BLaER1 treated with 17β-estradiol and CSF1 and Interleukin-3, amounts not matched to agents 10 nM and 100 nM (cell line): ENCODE measurements around the gene ATP6V0A1.
A peak's percentile ranks its signal among the peaks of the same experiment; 100 is the strongest.

ENCODE experiments used
- H3K27ac ChIP-seq, 11 experiments: shearing (Covaris generic); formaldehyde crosslinking; 2 replicates each; pipeline ENCODE4 v1.8.1; 2022
- H3K27me3 ChIP-seq, 11 experiments: shearing (Covaris generic); formaldehyde crosslinking; 2 replicates each; pipeline ENCODE4 v1.8.1; 2022
- H3K36me3 ChIP-seq, 11 experiments: shearing (Covaris generic); formaldehyde crosslinking; 2 replicates each; pipeline ENCODE4 v1.8.1; 2022
- H3K4me1 ChIP-seq, 10 experiments: shearing (Covaris generic); formaldehyde crosslinking; 2 replicates each; pipeline ENCODE4 v1.8.1; 2022
- H3K4me2 ChIP-seq, 11 experiments: shearing (Covaris generic); formaldehyde crosslinking; 2 replicates each; pipeline ENCODE4 v1.8.1; 2022
- H3K4me3 ChIP-seq, 10 experiments: shearing (Covaris generic); formaldehyde crosslinking; 2 replicates each; pipeline ENCODE4 v1.8.1; 2022
- H3K9ac ChIP-seq, 11 experiments: shearing (Covaris generic); formaldehyde crosslinking; 2 replicates each; pipeline ENCODE4 v1.8.1; 2022
- H3K9me3 ChIP-seq, 11 experiments: shearing (Covaris generic); formaldehyde crosslinking; replicated peaks in 1 of 11; 2 replicates each; pipeline ENCODE4 v1.8.1; 2022
- H4K20me1 ChIP-seq, 11 experiments: shearing (Covaris generic); formaldehyde crosslinking; 2 replicates each; pipeline ENCODE4 v1.8.1; 2022
- Cebpa-rat ChIP-seq, 11 experiments: shearing (Covaris generic); IDR thresholded peaks; 2 replicates each; pipeline ENCODE4 v1.8.1; 2022

The ATP6V0A1 gene

DNA sequence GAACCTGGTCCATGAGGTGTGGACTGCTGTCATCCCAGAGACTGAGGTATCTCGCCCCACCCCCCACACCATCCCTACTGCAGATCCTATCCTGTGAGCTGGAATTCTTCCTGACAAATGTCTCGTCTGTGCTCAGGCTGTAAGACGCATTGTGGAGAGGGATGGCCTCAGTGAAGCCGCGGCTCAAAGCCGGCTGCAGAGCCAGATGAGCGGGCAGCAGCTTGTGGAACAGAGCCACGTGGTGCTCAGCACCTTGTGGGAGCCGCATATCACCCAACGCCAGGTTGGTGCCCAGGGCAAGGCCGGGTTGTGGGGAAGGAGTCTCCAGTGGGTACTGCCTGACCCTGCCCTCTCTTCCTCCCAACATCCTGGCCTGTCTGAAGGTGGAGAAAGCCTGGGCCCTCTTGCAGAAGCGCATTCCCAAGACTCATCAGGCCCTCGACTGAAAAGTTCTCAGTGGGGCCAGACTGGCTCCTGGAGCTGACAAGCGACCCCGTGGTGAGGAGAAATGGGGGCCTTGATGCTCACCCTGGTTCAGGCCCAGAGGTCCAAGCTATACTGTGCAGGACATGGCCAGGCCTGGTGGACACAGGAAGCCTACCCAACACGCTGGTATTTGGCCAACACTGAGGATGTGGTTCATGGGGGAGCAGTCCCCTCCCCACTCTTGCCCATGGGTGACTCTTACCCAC lies 107.0 kb downstream of the ATP6V0A1 start:
- TF ChIP-seq Cebpa-rat (IDR thresholded peaks at IDR 0.05), result no peak
- Histone ChIP-seq H3K27me3 (no peaks in the 10 kb centered on the region), H3K9ac (peak overlapping the region; percentile 85 to 98 (median 93); a peak in 18 of 22 replicates), H3K9me3 (no peaks in the 10 kb centered on the region), H3K4me3 (peak overlapping the region in 3 of 10 experiments; percentile 86 to 90 (median 89); a peak in 4 of 20 replicates), H3K27ac (peak overlapping the region in 9 of 11 experiments; percentile 80 to 90 (median 87); a peak in 12 of 22 replicates), H3K36me3 (peaks cover 55 to 62% (median 59%) of the 10 kb centered on the region in 11 experiments), H4K20me1 (peaks cover 0 to 24% (median 16%) of the 10 kb centered on the region in 11 experiments; a peak in 13 of 22 replicates), H3K4me2 (peak overlapping the region; percentile 86 to 98 (median 95); a peak in 21 of 22 replicates), H3K4me1 (peaks cover 34 to 78% (median 65%) of the 10 kb centered on the region in 10 experiments)

DNA sequence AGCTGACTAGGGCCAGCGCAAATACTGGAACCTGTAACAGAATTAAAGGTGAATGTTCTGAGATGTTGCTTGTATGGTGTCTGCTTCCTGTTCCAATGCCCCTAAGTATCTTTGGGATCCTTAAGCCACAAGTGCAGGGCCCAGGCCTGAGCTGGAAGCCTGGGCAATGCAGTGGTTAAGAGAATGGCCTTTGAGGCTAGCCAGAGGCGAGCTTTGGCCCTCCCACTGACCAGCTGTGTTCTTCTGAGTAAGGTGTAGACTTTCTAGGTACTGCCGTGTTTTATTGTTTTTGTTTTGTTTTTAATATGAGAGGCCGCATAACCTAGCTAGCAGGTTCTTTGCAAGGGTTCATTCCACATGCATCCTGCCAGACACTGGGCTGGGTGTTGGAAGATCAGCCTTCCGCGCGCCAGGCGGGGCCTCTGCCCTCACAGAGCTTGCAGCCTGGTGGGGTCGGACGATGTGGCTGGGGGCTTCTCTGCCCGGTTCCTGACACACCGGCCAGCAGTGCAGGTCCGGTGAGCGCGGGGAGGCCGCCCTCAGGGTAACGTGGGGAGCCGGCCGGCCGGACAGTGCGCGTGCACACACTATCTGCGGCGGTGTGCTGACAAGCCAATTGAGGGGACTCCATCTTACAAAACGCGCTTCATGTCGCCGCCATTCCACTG lies 107.7 kb downstream of the ATP6V0A1 start:
- H3K27ac ChIP-seq, result peak overlapping the region; percentile 79 to 90 (median 86); a peak in 21 of 22 replicates
- no peaks in the 10 kb centered on the region for H3K9me3 ChIP-seq
- H3K4me1 ChIP-seq, result peaks cover 34 to 81% (median 63%) of the 10 kb centered on the region in 10 experiments
- no peak for TF ChIP-seq Cebpa-rat (IDR thresholded peaks at IDR 0.05)
- peaks cover 61 to 69% (median 65%) of the 10 kb centered on the region in 11 experiments for H3K36me3 ChIP-seq
- H3K4me2 ChIP-seq, result peak overlapping the region; percentile 86 to 98 (median 95)
- peak overlapping the region; percentile 85 to 98 (median 90) for H3K9ac ChIP-seq
- H3K27me3 ChIP-seq, result no peaks in the 10 kb centered on the region
- H3K4me3 ChIP-seq, result peak overlapping the region; percentile 78 to 97 (median 90)
- H4K20me1 ChIP-seq, result peaks cover 0 to 31% (median 20%) of the 10 kb centered on the region in 11 experiments; a peak in 13 of 22 replicates

DNA sequence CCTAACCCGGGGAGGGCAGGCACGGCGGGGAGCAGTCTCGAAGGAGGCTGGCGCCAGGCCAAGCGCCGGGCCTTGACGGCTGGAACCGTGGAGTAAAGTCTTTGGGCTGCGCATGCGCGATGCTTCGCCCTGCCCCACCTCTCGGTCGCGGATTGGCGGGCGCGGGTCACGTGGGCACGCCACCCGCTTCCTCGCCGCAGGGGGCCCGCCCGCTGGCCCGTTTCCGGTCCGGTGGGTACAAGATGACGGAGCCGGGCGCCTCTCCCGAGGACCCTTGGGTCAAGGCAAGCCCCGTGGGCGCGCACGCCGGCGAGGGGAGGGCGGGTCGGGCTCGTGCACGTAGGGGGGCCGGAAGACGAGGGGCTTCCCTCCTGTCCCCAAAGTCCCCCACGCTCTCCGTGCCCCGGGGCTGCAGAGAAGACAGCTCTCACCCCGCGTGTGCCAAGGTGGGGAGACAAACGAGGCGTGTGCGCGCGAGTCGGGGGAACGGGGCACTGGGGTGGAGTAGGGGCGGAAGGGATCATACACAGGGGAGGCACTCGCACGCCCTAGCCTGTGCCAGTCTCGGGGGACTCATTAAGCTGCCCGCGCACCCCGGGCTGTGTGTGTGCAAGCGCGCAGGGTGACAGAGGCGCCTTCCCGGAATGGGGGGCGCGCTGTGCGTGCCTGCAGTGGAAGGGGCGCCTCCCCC lies 108.3 kb downstream of the ATP6V0A1 start, which contains the start of gene MLX:
Gene MLX, plus strand, starts transcription at position 218 of the 691 bp plus-strand sequence. Its CDS starts 25 bp downstream, at position 243.
- no peak for TF ChIP-seq Cebpa-rat (IDR thresholded peaks at IDR 0.05)
- Histone ChIP-seq H3K4me3 (peak within 1 kb of the TSS; percentile 78 to 97 (median 90)), H3K9ac (peak within 1 kb of the TSS; percentile 85 to 98 (median 90)), H3K27ac (peak within 1 kb of the TSS; percentile 79 to 90 (median 86)), H3K4me2 (peak within 1 kb of the TSS; percentile 86 to 98 (median 96)), H3K4me1 (peaks cover 34 to 84% (median 59%) of the 10 kb centered on the region in 10 experiments), H4K20me1 (peaks cover 0 to 38% (median 27%) of the 10 kb centered on the region in 11 experiments; a peak in 17 of 22 replicates), H3K36me3 (peaks cover 68 to 76% (median 72%) of the 10 kb centered on the region in 11 experiments), H3K9me3 (no peaks in the 10 kb centered on the region), H3K27me3 (no peaks in the 10 kb centered on the region)

DNA sequence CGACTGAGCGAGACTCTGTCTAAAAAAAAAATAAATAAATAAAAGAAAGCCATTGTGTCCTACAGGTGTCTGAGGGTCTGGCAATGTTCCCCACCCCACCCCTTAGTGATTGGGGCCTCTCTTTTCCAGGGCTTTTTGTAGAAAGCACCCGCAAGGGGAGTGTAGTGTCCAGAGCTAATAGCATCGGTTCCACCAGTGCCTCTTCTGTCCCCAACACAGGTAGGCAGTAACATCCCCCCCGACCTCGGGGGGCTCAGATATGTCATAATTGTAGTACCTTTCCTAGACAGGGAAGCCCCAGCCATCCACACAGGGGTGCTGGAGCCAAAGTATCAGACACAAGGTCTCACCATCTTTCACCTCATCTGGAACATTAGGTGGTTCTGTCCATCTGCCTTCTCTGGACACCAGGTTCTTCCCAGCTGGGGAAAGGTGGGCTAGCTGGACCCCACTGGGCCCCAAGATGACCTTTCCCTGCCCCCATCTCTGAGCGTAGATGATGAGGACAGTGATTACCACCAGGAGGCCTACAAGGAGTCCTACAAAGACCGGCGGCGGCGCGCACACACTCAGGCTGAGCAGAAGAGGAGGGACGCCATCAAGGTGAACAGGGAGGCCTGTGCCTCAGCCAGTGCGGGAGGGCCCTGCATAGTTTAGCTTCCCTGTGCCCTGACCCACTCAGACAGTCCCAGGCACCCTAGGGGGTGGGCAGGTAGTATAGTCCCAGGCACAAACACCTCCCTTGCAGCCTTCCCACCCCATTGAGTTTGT lies 109.8 kb downstream of the ATP6V0A1 start:
- Histone ChIP-seq H3K4me1 (peaks cover 24 to 89% (median 49%) of the 10 kb centered on the region in 10 experiments), H3K27ac (peak overlapping the region in 6 of 11 experiments; percentile 5 to 90 (median 86); a peak in 12 of 22 replicates), H4K20me1 (peaks cover 0 to 53% (median 41%) of the 10 kb centered on the region in 11 experiments; a peak in 18 of 22 replicates), H3K9ac (peak overlapping the region in 9 of 11 experiments; percentile 19 to 96 (median 89); a peak in 17 of 22 replicates), H3K4me2 (peak overlapping the region; percentile 86 to 98 (median 96)), H3K9me3 (no peaks in the 10 kb centered on the region), H3K4me3 (peak overlapping the region in 8 of 10 experiments; percentile 16 to 97 (median 86); a peak in 14 of 20 replicates), H3K36me3 (peaks cover 83 to 85% (median 84%) of the 10 kb centered on the region in 11 experiments), H3K27me3 (no peaks in the 10 kb centered on the region)
- TF ChIP-seq Cebpa-rat (IDR thresholded peaks at IDR 0.05), result no peak

DNA sequence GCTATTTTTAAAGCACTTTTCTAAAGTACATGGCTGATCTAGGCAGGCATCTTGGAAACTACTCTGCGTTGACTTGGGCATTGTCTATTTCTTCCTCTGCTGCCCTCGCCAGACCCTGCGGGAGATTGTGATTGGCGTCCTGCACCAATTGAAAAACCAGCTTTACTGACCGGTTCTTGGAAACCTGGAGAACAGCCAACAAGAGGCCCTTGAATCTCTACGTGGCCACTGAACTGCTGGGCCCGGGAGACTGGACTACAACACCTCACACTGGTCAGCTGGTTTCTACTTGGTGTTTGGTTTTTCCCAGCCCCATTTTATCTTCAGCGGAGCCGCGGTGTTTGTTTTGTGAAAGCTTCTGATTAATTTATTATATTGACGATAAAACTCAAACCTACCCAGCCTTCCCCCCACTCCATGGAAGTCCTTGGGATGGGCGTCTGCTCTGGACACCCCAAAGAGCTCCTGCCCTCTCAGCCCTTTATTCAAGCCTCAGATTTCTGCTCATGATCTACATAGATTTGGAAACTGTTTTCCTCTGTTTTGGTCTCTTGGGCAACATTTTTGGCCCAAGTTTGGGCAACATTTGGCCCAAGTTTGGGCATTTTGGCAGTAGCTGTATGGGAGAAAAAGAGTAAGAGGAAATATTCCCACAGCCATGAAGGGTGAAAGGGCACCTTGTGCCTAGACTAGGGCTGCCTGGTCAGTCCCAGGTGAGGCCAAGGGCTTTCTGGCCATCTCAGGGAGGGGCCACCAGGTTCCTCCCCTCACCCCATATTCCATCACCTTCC lies 113.0 kb downstream of the ATP6V0A1 start:
- H3K27ac ChIP-seq, result no peak overlapping the region
- H3K4me1 ChIP-seq, result peaks cover 19 to 89% (median 43%) of the 10 kb centered on the region in 10 experiments
- H4K20me1 ChIP-seq, result peaks cover 0 to 79% (median 54%) of the 10 kb centered on the region in 11 experiments; a peak in 19 of 22 replicates
- H3K4me2 ChIP-seq, result 0 out of 22 replicates have a peak overlapping the region, but pooled peaks of 1 of the 11 experiments have one; percentile 17
- H3K9ac ChIP-seq, result peak overlapping the region in 9 of 11 experiments; percentile 0 to 51 (median 28); a peak in 15 of 22 replicates
- no peak for TF ChIP-seq Cebpa-rat (IDR thresholded peaks at IDR 0.05)
- H3K27me3 ChIP-seq, result no peaks in the 10 kb centered on the region
- H3K36me3 ChIP-seq, result peaks cover 72 to 85% (median 81%) of the 10 kb centered on the region in 11 experiments
- no peaks in the 10 kb centered on the region for H3K9me3 ChIP-seq
- H3K4me3 ChIP-seq, result no peak overlapping the region
